Smooth muscle cell (in vitro differentiated cells): Measurements from ENCODE around the gene ATP9B. TPM values are rescaled to one million over a fixed set of nuclear protein-coding genes. Genes with fewer than 3 reads are reported as not detected.

Experiments used
- DNase-seq: peaks from one replicate; lab custom pipeline; 2025; ENCODE audit not compliant: unreplicated experiment; lab: John Stamatoyannopoulos, UW
- H2AFZ ChIP-seq: fragments of 200-600 bp; sonication (generic); 2 replicates; pipeline ENCODE4 v1.6.0; 2016; ENCODE audit warnings: antibody characterized with exemption, low read depth, mild to moderate bottlenecking
- H3F3A ChIP-seq: fragments of 200-600 bp; sonication (generic); 2 replicates; pipeline ENCODE4 v1.6.0; 2017; ENCODE audit warnings: antibody characterized with exemption, low read depth
- H3K27ac ChIP-seq: fragments of 200-600 bp; sonication (generic); 2 replicates; pipeline ENCODE4 v1.5.1; 2016; ENCODE audit warnings: low read depth, mild to moderate bottlenecking
- H3K27me3 ChIP-seq: fragments of 200-600 bp; sonication (generic); 2 replicates; pipeline ENCODE4 v1.6.1; 2016; ENCODE audit warnings: low read depth, mild to moderate bottlenecking
- H3K36me3 ChIP-seq: fragments of 200-600 bp; sonication (generic); 2 replicates; pipeline ENCODE4 v1.5.1; 2016; ENCODE audit warnings: low read depth
- H3K4me1 ChIP-seq: fragments of 200-600 bp; sonication (generic); 2 replicates; pipeline ENCODE4 v1.5.1; 2016; ENCODE audit warnings: low read depth
- H3K4me2 ChIP-seq: fragments of 200-600 bp; sonication (generic); 2 replicates; pipeline ENCODE4 v1.6.0; 2016; ENCODE audit warnings: mild to moderate bottlenecking
- H3K4me3 ChIP-seq: fragments of 200-600 bp; sonication (generic); 2 replicates; pipeline ENCODE4 v1.5.1; 2016; ENCODE audit warnings: mild to moderate bottlenecking
- H3K79me2 ChIP-seq: fragments of 200-600 bp; sonication (generic); 2 replicates; pipeline ENCODE4 v1.6.0; 2016; ENCODE audit warnings: low read depth, mild to moderate bottlenecking
- H3K9ac ChIP-seq: fragments of 200-600 bp; sonication (generic); 2 replicates; pipeline ENCODE4 v1.6.0; 2016; ENCODE audit warnings: low read depth
- H3K9me3 ChIP-seq: fragments of 200-600 bp; sonication (generic); replicated peaks from 2 replicates; pipeline ENCODE4 v1.5.1; 2016; ENCODE audit warnings: low read depth
- H4K20me1 ChIP-seq: fragments of 200-600 bp; sonication (generic); 2 replicates; pipeline ENCODE4 v1.6.0; 2016; ENCODE audit warnings: low read depth
- CTCF ChIP-seq: fragments of 200-600 bp; sonication (generic); IDR thresholded peaks from 2 replicates; pipeline ENCODE4 v1.5.1; 2017; ENCODE audit warnings: borderline replicate concordance, mild to moderate bottlenecking, antibody characterized with exemption; ENCODE audit not compliant: insufficient read depth, poor library complexity, severe bottlenecking
- WGBS: methylation state at CpG from one replicate; pipeline ENCODE4 v1.1.7; 2016; ENCODE audit warnings: low lambda C conversion rate; 5-methylcytosine and 5-hydroxymethylcytosine counted together
- polyA plus RNA-seq: library from polyadenylated mRNA; unstranded; fragments of >200 nt; fragmentation: Nextera tagmentation; extraction: Ambion mirVana; gene quantifications from 2 replicates; pipeline ENCODE4 v1.2.1, GENCODE V29; 2016
- total RNA-seq: library from RNA; depleted of rRNA; stranded (reverse); fragments of >200 nt; gene quantifications from 2 replicates; pipeline ENCODE4 v1.2.3, GENCODE V29; 2014

ATP9B gene
- total and polyA plus RNA-seq, 2 experiments from 2014 or later: 6.1 to 16.4 TPM

GRCh38 chr18:79030680-79031079, 38.5 kb upstream of the ATP9B start:
- no peaks in the 10 kb centered on the region for H3F3A ChIP-seq
- no peak for DNase-seq
- no peak overlapping the region for H3K27ac ChIP-seq
- H2AFZ ChIP-seq: no peak overlapping the region
- no peak overlapping the region for H3K4me2 ChIP-seq
- no peaks in the 10 kb centered on the region for H3K36me3 ChIP-seq
- no peak overlapping the region for H3K4me3 ChIP-seq
- no peaks in the 10 kb centered on the region for H4K20me1 ChIP-seq
- no peaks in the 10 kb centered on the region for H3K4me1 ChIP-seq
- H3K9ac ChIP-seq: no peak overlapping the region
- no peaks in the 10 kb centered on the region for H3K27me3 ChIP-seq
- H3K79me2 ChIP-seq: no peaks in the 10 kb centered on the region
- no peak for TF ChIP-seq CTCF
- no peaks in the 10 kb centered on the region for H3K9me3 ChIP-seq
- 75% methylated on average over 9 of the region's 9 CpGs for WGBS

- Histone ChIP-seq H4K20me1 (no peaks in the 10 kb centered on the region), H3K9me3 (no peaks in the 10 kb centered on the region), H3K79me2 (no peaks in the 10 kb centered on the region), H3K9ac (no peak overlapping the region), H3K27ac (no peak overlapping the region), H3K4me3 (no peak overlapping the region), H2AFZ (no peak overlapping the region), H3K27me3 (no peaks in the 10 kb centered on the region), H3K36me3 (no peaks in the 10 kb centered on the region), H3K4me1 (no peaks in the 10 kb centered on the region), H3F3A (no peaks in the 10 kb centered on the region), H3K4me2 (no peak overlapping the region)
- TF ChIP-seq CTCF: no peak
- no peak for DNase-seq
- 93% methylated on average over 5 of the region's 5 CpGs for WGBS
Measured at GRCh38 chr18:79042276-79042675, 26.9 kb upstream of the ATP9B start.

- no peaks in the 10 kb centered on the region for H3K79me2 ChIP-seq
- no peak overlapping the region for H2AFZ ChIP-seq
- 49% methylated on average over 2 of the region's 5 CpGs for WGBS
- H3K4me1 ChIP-seq: no peaks in the 10 kb centered on the region
- no peaks in the 10 kb centered on the region for H3K27me3 ChIP-seq
- H3K9me3 ChIP-seq: no peaks in the 10 kb centered on the region
- no peak for DNase-seq
- H4K20me1 ChIP-seq: no peaks in the 10 kb centered on the region
- H3K4me2 ChIP-seq: no peak overlapping the region
- H3K9ac ChIP-seq: no peak overlapping the region
- H3K4me3 ChIP-seq: no peak overlapping the region
- H3K36me3 ChIP-seq: no peaks in the 10 kb centered on the region
- no peak overlapping the region for H3K27ac ChIP-seq
- no peaks in the 10 kb centered on the region for H3F3A ChIP-seq
- no peak for TF ChIP-seq CTCF
Measured at GRCh38 chr18:79043288-79043687, 25.9 kb upstream of the ATP9B start.

- Histone ChIP-seq H3F3A (no peaks in the 10 kb centered on the region), H2AFZ (no peak overlapping the region), H3K9me3 (no peaks in the 10 kb centered on the region), H4K20me1 (no peaks in the 10 kb centered on the region), H3K4me1 (no peaks in the 10 kb centered on the region), H3K36me3 (no peaks in the 10 kb centered on the region), H3K79me2 (no peaks in the 10 kb centered on the region), H3K4me2 (no peak overlapping the region), H3K27me3 (no peaks in the 10 kb centered on the region), H3K27ac (no peak overlapping the region), H3K4me3 (no peak overlapping the region), H3K9ac (no peak overlapping the region)
- no peak for TF ChIP-seq CTCF
- no peak for DNase-seq
- WGBS: 85% methylated on average over 14 of the region's 14 CpGs
Measured at GRCh38 chr18:79046522-79046921, 22.7 kb upstream of the ATP9B start.
